ENCODE data around the gene OCLN.
A peak's percentile ranks its signal among the peaks of the same experiment; 100 is the strongest.
"Not testable (repeated sequence)": the region's sequence is repeated elsewhere in the genome, so short reads cannot be mapped to it uniquely, and the experiment has no call there.

Gene OCLN

DNA sequence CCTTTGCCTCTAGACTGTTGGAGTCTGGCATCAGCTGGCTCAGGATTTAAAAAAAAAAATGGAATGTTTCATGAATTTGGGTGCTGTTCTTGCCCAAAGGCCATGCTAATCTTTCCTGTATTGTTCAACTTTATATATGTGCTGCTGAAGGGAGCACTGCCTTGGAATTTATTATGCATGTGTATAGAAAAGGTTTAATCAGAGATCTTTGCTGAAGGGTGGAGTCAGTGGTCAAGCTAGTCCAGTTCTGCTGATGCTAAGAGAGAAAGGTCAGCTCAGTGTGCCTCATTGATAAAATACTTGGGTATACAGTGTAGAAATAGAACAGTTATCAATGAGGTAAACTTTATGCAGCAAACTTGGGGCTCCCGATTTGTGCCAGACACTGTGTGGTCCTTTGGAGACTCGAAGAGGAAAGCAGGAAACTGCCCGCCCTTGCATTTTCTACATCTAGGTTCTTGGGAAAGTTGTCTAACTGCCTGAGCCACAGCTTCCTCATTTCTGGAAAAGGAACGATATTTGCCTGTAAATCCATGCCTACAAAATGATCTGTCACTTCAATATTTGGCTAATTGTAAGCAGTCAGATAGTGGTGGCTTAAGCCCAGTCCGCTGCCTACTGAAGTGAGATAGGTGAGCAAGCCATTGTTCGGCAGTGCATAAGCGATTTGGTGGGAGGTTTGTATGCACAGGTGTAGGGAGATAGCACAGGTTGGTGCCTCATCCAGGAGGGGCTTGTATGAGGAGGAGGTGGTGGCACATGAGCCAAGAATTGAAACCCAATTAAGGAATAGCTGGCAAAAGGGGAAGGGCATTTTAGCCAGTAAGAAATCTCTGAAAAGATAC is 38.2 kb downstream of the OCLN start:
- no peak for DNase-seq

DNA sequence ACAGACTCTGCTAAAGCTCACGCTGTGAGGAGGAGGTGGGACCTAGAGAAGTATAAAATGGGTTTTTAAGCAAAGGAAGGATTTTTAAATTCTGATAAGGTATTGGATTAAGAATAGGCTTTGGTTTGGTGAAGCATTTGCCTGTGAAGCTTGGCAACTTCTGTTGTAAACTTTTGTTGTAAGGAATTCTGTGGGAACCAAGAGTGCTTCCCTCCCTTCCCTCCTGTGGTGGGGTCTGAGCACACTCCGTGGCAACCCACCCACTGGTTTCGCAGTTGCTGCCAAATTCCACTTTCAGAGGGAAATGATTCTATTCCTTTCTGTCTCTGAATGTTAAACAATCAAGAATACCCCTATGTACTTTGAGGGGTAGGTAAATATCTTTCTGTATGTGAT is 38.8 kb downstream of the OCLN start:
- DNase-seq = no peak

DNA sequence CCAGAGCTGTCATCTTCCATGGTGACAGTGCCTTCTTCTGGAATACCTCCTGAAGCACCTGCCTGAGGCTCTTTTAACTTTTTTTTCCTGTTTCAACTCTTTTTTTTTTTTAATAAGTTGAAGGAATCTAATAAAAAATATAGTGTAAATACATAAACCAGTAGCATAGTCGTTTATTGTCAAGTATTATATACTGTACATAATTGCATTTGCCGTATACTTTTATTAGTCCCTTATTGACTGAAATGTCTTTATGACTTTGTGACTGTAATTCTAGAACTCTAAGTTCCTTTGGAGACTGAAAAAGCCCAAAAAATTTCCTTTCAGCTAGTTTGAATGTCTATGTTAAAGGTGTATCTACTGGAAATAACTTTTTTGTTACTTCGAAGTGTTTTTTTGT is 45.3 kb downstream of the OCLN start:
- not testable (repeated sequence) for DNase-seq

DNA sequence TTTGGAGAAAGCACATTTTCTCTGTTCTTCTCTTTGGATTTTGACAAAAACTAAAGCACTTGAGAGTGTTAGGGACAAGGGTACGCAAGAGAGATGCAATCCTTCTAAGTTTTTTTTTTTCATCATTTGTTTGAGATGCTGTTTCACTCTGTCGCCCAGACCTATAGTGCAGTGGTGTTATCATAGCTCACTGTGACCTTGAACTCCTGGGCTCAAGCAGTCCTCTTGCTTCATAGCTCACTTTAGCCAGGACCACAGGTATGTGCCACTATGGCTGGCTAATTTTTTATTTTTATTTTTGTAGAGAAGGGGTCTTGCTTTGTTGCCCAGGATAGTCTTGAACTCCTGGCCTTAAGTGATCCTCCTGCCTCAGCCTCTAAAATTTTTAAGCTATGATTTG is 46.1 kb downstream of the OCLN start:
- DNase-seq = not testable (repeated sequence)

DNA sequence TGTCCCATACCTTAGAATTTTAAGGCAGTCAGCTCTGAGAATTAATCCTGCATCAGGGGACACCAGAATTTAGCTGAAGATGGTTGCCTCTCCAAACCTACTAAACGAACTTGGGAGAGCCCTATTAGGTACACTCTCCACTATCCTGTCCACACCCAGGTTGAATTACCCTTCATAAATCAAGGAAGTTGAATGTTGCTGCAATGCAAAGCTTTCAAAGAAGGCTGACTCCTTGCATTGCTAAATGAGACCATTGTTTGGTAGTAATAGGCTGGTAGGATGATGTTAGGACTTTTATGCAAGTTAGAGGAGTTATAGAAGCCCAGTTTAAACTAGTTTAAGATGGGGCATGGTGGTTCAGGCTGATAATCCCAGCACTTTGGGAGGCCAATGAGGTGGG is 48.8 kb downstream of the OCLN start:
- DNase-seq = not testable (repeated sequence)

DNA sequence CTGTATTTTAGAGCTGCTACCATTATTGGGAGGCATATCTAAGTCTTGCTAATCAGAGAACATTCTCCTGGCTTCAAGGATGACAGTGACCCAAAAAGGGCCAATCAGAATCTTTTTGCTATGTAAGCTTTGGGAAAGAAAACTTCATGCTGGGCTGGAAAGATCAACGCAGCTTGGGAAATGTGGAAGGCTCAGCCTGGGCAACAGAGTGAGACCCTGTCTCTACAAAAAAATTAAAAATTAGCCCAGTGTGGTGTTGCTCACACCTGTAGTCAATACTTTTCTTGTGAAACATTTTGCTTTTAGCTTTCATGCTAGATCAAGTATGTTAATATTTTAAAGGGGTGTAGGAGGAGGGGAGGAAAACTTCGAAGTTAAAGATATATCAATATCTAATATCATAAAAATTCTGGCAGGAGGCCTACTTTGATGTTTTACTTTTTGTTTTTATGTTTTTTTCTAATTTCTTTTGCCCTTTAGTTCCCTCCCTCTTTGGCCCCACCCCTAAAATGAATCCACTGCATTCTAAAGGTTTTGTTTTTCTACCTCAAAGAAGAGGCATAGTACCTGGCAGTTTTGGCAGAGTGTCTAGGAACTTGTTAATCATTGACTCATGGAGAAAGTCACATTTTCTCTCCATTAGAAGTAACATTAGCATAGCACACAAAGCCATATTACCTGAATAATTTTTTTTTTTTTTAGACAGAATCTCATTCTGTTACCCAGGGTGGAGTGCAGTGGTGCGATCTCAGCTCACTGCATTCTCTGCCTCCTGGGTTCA is 50.4 kb downstream of the OCLN start:
- DNase-seq = not testable (repeated sequence)

DNA sequence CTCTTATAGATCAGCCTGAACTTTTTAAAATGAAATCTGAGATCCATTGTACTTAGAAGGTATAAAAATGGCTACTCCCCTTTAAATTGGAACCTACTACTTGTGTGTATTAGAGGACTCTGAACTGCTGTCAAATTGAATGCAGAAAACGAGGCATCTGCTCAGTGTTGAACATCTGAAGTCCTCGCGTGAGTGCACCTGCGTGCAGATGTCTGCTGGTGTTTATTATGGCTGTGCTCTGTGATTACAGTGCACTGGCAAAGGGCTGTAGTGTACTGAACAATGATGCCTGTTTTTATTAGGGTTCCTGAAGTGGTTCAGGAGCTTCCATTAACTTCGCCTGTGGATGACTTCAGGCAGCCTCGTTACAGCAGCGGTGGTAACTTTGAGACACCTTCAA is 52.0 kb downstream of the OCLN start:
- DNase-seq = not testable (repeated sequence)

DNA sequence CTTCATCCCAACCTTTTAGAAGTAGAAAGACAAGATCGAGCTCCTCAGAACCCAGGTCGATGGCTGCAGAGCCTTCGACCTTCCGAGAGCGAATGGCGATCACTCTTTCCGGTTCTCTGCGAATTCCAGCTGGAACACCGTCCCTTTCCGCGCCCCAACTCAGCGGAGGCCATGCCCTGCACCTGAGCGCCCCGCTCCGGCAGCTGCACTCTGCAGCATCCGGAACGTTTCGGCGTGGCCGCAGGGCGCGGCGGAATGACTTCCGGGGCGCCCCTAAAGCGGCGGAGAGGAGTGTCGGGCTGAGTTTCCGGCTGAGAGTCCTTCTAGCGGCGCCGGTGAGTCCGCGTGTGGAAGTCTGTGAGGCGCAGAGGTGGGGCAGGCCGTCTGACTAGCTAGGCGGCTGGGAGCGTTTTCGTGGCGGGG is 67.3 kb downstream of the OCLN start, which contains the start of gene GTF2H2C:
GTF2H2C (plus strand) TSS at position 284 of the 423 bp plus-strand sequence. CDS start 4,942 bp downstream, outside the sequence.
- peak; percentile 58 for DNase-seq

DNA sequence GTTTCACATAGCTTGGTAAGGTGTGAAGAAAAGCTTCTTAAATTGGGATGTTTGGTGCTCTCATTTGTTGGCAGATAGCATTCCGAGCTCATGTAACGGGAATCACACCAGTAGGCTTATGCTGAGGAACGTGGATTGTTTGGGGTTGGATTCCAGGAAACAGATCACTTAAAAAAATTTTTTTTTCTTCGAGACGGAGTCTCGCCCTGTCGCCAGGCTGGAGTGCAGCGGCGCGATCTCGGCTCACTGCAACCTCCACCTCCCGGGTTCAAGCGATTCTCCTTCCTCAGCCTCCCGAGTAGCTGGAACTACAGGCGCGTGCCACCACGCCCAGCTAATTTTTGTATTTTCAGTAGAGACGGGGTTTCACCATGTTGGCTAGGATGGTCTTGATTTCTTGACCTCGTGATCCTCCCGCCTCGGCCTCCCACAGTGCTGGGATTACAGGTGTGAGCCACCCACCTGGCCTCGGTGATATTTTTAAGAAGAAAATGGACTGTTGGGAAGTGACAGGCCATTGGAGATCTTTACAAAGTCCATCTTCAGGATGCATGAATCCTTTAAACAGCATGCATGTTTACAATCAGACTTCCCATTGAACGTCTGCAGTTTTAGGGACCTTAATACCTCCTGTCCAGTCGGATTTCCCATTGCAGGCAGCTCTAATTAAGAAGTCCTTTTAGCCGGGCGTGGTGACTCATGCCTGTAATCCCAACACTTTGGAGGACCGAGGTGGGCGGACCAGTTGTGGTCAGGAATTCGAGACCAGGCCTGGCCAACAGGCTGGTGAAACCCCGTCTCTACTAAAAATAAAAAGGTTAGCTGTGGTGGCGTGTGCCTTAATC is 68.2 kb downstream of the OCLN start:
- not testable (repeated sequence) for DNase-seq

DNA sequence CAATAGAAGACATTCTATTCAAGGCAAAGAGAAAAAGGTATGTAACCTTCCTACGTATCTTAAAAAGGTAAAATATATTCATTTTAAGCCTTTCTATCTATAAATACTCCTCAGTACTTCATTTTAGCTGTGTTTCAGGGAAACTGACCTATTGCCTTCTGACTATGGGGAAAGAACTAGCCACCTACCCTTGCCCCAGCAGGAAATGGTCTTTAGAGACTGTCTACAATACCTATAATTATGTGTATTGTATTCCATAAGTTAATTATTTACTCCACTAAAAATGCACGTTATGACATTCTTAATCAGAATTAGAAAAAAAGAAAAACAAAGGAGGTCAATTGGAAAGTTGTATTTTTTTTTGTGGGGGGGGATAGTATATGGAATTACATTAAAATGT is 73.6 kb downstream of the OCLN start:
- not testable (repeated sequence) for DNase-seq

DNA sequence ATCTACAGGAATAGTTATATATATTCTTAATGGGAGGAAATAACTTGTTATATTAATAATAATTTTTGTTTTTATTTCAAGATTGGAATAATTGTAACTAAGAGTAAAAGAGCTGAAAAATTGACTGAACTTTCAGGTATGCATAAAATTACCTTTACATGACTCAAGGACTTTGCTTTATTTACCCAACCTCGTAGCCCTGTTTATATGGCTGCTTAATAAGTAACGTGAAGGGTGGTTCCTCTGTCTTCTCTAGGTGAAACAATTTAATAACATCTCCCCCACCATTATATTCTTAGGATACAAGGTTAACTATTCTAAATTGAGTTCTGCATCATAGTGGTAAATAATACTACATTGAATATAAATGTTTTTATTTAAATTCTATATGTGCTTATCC is 75.5 kb downstream of the OCLN start:
- not testable (repeated sequence) for DNase-seq

DNA sequence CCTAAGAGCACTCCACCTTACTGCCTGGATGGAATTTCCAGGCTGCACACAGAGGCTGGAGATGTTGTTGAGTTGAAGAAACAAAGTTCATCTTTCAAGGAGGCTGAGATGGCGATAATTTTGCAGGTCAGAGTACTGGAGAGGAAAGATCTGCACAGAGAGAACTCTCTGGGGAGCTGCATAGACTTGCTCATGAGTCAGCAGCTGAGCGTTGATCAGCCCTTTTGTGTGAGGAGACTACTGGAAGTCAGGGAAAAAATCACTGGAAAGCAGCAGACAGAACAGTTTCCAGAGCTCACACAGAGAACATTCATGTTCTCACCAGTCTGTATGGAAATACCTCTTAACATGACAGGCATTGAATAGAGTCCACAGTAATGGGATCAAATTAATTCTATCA is 90.8 kb downstream of the OCLN start:
- DNase-seq = not testable (repeated sequence)

DNA sequence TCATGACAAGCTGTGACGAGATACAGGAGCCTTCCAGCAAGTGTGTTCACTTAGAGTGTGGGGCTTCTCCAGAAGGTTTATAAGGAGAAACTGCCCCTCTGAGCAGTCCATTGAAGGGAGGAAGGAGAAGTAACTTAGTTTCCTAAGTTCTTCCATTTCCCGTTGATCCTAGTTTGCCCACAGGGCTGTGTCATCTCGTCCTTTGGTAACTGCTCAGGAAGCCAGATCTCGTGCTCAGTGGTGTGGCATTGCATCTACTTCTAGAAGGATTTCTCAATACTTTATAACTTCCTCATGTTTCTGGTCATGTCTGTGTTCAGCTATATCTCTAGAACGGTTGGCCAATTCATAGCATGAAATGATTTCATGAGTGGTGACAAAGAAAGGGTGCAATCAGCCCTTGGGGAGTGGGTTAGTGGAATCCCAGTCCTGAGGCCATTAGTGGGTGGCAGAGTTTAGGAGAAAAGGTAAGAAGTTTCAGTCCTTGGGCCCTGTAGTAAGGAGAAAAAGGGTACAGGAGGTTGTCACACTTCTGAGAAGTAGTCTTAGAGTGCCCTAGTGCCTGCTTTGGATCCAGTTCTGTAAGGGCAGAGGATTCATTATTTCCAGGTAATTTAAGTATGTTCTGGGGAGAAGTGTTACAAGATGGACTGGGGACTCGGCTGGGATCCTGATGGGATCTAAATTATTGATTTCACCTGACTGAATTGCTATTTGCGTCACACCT is 103.7 kb downstream of the OCLN start:
- not testable (repeated sequence) for DNase-seq

DNA sequence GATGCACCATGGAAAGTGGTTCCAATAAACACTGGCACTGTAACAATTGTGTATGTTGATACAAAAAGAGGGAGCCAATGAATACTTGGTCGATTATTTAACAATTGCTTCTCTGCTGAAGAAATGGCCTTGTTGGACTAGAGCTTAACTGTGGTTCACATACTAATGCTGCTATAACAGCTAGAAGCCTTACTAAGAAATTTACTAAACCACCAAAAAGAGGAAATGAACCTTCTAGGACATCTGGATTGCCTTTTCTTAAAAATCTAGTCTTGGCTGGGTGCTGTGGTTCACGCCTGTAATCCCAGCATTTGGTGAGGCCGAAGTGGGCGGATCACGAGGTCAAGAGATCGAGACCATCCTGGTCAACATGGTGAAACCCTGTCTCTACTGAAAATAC is 109.4 kb downstream of the OCLN start:
- not testable (repeated sequence) for DNase-seq

DNA sequence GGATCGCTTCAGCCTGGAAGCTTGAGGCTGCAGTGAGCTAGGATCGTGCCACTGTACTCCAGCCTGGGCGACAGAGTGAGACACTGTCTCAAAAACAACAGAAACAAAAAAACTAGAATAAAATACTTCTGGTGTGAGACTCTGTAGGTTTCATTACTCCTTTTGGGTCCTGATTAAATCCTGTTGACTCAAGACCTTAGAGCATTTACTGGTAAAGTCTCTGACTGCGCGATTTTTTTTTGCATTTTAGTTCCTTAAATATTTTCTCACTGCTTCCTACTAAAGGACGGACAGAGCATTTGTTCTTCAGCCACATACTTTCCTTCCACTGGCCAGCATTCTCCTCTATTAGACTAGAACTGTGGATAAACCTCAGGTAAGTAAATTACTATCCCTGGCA is 114.2 kb downstream of the OCLN start:
- not testable (repeated sequence) for DNase-seq

Data from effector CD4-positive, alpha-beta T cell (primary cell).